Adipose tissue (tissue), 3 donors: Measurements from ENCODE around the gene ZBTB43. TPM values are rescaled to one million over a fixed set of nuclear protein-coding genes. Genes with fewer than 3 reads are reported as not detected.
"Not testable (repeated sequence)": the region's sequence is repeated elsewhere in the genome, so short reads cannot be mapped to it uniquely, and the experiment has no call there.

Source experiments
- H3K27ac ChIP-seq: one replicate; pipeline ENCODE4 v1.5.1; 2013; ENCODE audit warnings: low read depth, low read length
- WGBS, 3 donors: extraction: QIAGEN DNeasy Blood & Tissue Kit; methylation state at CpG; one replicate each; pipeline ENCODE4 v1.1.7; 2013; 5-methylcytosine and 5-hydroxymethylcytosine counted together
- polyA plus RNA-seq, 3 donors: library from polyadenylated mRNA; stranded (reverse); fragments of 200-250 nt; gene quantifications; one replicate each; pipeline ENCODE4 v1.2.3, GENCODE V29; 2013
- donor health status: healthy with polysubstance abuse.
- donor health status: Bipolar disorder and iron deficiency.
- donor health status: healthy.

Gene ZBTB43, protein sequence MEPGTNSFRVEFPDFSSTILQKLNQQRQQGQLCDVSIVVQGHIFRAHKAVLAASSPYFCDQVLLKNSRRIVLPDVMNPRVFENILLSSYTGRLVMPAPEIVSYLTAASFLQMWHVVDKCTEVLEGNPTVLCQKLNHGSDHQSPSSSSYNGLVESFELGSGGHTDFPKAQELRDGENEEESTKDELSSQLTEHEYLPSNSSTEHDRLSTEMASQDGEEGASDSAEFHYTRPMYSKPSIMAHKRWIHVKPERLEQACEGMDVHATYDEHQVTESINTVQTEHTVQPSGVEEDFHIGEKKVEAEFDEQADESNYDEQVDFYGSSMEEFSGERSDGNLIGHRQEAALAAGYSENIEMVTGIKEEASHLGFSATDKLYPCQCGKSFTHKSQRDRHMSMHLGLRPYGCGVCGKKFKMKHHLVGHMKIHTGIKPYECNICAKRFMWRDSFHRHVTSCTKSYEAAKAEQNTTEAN
- 1 to 10 TPM; 2.0 to 5.1 (median 2.5) TPM for polyA plus RNA-seq

DNA sequence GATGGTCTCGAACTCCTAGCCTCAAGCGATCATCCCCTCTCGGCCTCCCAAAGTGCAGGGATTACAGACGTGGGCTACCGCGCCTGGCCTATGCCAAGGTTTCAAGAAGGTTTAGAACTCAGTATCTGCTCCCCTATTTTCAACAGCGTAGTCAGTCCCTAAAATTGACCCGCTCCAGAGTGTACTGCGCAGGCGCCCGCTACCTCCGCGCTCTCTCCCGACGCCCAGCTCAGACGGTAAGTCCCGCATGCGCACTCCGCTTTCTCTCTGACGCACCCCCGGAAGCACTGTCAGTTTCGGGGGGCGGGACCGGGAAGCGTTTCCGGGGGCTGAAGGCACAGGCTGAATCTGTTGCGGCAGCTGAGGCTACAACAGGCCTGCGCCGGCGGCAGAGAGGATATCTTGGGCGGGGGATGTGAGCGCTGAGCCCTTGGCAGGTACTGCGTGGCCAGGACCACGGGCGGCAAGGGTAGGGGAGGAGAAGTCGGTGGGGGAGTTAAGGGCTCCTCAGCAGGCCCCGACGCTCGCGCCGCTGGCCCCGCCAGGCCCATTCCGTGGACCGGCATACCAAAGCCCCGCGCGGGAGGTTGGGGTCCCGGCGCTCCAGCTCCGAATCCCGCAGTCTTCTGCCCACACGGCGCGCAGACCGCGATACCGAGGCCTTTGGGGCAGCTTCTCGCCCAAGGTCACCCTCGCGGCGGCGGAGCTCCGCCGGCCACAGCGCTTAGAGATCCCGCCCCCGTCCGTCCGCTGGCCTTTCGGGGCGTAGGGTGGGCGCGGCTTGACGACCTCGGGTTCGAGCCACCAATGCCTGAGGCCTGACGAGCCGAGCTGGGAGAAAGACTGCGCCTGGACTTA is at the start of gene ZBTB43:
Gene ZBTB43, plus strand, starts transcription at position 345 of the 858 bp plus-strand sequence. CDS start 27,470 bp downstream, outside the sequence.
- H3K27ac ChIP-seq, result peak within 1 kb of the TSS; percentile 71
- WGBS, 3 donors, result 2% methylated on average over 77 to 79 of the region's 79 CpGs

DNA sequence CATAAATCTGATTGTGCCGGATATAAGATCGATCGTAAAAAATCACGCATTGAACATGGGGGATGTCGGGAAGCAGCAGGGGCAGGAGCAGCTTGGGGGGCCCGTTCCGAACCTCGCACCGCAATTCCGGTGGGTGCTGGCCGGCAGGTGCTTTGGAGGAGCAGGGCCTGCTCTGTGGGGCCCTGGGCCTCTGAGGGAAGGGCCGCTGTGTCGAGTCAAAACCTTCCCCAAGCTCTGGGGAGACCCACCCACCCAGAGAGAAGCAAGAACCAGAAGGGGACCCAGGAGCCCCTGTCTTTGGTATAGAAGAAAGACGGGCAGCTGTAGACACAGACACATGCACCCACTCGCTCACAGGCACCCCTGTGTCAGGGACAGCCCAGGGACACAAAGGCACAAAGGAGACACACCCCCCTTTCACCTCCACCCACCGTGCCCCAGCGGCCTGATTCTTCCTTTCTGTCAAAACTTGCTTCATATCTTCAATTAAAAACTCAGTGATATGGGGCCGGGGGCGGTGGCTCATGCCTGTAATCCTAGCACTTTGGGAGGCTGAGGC is 49.4 kb upstream of the ZBTB43 start:
- 68 to 87% (median 84%) methylated on average over 19 of the region's 19 CpGs for WGBS, 3 donors
- H3K27ac ChIP-seq, result no peak overlapping the region

DNA sequence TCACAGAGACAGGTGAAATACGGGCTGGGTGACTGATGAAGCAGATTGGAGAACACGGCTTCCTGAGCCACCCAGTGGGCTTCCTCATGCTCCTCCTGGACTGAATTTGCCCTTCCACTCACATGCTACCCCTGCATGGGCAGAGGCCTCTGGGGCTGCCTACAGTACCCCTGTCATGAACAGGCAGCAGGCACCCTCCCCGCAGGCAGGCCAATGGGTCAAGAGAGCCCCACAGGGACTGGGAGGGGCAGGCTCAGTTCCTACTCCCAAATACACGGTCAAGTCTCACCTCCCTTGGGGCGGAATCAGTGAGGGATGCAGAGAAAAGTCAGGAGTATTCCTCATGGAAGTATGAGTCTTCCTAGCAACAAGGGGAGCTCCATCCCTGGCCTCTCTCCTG is 48.6 kb upstream of the ZBTB43 start:
- H3K27ac ChIP-seq, result no peak overlapping the region
- WGBS, 3 donors, result 81 to 82% (median 82%) methylated on average over 5 of the region's 5 CpGs

DNA sequence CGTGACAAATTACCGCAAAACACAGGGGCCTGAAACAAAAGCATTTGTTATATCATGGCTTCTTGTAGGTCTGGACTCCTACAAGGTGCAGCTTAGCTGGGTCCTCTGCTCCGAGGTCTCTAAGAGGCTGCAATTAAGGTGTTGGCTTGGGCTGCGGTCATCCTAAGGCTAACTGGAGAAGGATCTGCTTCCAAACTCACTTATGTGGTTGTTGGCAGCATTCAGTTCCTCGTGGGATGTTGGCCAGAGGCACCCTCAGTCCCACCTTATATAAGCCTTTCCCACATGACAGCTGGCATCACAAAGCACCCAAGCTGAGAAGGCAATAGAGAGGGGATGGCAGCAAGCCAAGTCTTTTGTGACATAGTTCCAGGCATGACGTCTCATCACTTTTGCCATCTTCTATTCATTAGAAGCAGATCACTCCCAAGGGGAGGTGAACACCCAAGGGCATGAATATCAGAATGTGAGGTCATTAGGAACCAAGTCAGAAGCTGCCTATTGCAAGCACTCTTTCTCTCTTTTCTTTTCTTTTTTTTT is 47.9 kb upstream of the ZBTB43 start:
- H3K27ac ChIP-seq, result no peak overlapping the region
- WGBS, 3 donors, result 63 to 74% (median 73%) methylated on average over 6 of the region's 6 CpGs

DNA sequence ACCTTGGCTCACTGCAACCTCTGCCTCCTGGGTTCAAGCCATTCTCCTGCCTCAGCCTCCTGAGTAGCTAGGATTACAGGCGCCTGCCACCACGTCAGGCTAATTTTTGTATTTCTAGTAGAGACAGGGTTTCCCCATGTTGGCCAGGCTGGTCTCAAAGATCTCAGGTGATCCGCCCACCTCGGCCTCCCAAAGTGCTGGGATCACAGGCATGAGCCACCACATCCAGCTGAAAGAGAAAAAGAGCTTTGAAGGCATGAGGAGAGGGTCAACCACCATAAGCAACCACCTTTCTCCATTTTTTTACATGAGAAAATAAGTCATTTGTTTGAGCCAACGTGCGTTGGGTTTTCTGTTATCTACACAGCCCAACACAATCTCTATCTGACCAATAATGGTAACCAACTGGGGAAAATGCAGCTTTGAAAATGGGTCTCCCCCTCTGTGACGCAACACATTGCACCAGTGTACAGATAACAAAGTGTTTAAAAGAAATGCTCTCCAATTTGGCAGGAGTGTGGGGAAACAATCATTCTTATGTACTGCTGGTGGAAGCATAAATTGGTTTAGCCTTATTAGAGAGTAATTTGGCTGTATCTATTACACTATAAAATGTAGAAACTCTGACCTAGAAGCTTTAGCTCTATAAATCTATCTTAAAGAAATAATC is 45.8 kb upstream of the ZBTB43 start:
- H3K27ac ChIP-seq, result no peak overlapping the region
- 83 to 86% (median 83%) methylated on average over 7 of the region's 7 CpGs for WGBS, 3 donors

DNA sequence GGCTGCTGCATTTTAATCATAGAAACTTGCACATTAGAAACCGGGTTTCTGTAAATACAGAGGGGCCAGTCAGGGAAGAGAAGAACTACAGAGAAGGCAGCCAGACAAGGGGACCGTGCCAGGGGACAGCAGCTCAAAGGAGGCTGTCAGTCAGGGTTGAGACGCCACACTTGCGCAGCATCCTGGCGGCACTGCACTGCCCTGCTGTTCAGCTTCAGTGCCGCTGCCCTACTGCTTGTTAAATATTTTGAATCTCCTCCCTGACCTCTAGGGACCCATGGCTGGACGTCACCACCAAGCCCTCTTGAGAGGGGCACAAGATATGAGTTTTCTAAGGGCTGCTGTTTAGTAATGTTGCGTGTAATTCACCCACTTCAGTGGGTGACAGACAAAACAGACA is 43.6 kb upstream of the ZBTB43 start:
- 47 to 68% (median 60%) methylated on average over 8 of the region's 8 CpGs for WGBS, 3 donors
- H3K27ac ChIP-seq, result no peak overlapping the region

DNA sequence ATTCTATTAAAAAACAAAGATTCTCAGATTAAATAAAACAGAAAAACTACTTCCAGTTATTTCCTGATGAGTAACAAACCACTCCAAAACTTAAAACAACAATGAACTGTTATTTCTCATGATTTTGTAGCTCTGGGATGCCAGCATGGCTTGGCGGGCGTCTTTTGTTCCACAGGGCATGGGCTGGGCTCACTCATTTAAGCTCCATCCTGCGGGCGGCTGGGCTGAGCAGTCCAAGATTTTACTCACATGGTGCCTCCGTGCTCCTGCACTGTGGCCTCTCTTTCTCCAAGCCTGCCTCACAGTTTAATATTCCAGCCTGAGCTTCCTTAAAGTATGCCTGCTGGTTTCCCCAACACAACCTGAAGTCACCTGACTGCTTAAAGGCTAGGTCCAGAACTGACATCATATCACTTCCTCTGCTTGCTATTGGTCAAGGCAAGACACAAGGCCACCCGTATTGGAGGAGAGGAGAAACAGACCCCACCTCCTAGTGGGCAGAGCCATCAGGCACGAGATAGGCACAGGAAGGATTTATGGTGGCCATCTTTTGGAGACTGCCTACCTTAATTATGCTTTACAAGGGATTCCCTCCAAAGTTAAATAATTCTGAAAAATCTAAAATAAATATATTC is 41.6 kb upstream of the ZBTB43 start:
- WGBS, 3 donors, result 80 to 84% (median 83%) methylated on average over 7 of the region's 7 CpGs
- no peak overlapping the region for H3K27ac ChIP-seq

DNA sequence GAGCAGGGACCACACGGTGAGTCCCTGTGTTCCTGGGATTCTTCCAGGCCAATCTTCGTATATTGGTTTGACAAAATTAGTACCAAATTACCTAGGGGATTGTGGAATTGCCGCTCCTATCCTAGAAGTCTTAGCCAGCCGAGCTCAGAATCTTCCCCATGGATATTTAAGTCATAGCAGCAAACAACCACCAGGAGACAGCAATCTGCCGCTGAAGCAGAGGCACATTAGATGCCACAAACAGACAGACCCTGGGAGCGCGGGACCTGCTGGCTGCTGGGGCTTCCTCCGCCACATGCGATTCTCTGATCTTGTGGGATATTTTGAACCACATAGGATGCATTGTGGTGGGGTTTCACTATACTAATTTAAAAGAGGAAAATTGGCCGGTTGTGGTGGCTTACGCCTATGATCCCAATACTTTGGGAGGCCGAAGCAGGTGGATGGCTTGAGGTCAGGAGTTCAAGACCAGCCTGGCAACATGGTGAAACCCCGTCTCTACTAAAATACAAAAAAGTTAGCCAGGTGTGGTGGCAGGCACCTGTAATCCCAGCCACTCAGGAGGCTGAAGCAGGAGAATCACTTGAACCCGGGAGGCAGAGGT is 31.7 kb upstream of the ZBTB43 start:
- H3K27ac ChIP-seq, result no peak overlapping the region
- WGBS, 3 donors, result 47 to 60% (median 52%) methylated on average over 14 of the region's 14 CpGs

DNA sequence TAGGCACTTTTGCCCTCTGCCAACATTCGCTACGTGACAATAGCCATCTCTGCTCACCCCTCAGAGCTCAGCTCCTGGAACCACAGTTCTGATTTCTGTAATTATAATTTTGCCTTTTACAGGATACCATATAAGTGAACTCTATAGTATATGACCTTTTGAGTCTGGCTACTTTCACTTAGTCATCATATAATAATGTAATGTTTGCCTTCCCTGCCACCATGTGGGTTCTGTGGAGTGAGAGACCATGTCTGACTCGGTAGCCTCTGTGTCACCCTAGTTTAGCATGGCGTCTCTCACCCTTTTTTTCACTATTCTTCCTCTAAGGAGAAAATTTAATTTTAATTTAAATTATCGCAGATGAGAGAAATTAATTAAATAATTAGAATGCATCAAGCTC is 28.9 kb upstream of the ZBTB43 start:
- 88 to 90% (median 90%) methylated on average over 5 of the region's 5 CpGs for WGBS, 3 donors
- H3K27ac ChIP-seq, result no peak overlapping the region

DNA sequence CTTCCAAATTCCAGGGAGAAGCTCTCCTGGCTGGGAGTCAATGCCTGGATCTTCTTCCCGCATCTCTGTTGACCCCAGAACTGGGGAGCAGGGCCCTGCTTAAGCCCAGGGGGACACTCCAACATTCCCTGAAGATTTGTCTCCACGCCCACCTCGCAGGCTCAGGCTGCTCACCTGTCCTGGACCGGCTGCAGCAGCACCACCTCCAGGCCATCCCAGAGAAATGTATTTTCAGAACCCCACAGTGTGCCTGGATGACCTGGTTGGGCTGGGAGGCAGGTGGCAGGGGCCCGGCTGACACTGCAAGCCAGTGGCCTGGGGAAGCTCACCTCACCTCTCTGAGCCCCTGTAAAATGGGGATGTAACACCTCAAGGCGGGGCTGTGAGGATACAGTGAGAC is 27.1 kb upstream of the ZBTB43 start:
- H3K27ac ChIP-seq, result no peak overlapping the region
- 17 to 27% (median 26%) methylated on average over 6 of the region's 6 CpGs for WGBS, 3 donors

DNA sequence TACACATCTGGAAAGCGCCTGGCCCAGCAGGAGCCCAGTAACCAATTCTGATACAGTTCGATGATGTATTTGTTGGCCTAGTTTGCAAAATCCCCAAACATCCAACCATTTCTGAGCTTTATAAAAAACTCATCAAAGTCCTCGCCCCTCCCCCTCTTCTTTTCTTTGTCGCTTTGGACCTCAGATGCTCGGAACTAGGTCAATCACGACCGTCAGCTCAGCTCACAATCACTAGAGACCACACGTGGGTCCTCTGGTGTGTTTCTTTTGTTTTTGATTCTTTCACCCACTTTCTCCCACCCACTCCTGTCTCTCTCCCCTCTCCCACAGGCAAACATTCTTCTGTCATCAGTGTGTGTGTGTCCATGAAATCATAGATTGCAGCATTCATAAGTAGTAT is 26.7 kb upstream of the ZBTB43 start:
- WGBS, 3 donors, result 62 to 68% (median 63%) methylated on average over 8 of the region's 8 CpGs
- no peak overlapping the region for H3K27ac ChIP-seq

DNA sequence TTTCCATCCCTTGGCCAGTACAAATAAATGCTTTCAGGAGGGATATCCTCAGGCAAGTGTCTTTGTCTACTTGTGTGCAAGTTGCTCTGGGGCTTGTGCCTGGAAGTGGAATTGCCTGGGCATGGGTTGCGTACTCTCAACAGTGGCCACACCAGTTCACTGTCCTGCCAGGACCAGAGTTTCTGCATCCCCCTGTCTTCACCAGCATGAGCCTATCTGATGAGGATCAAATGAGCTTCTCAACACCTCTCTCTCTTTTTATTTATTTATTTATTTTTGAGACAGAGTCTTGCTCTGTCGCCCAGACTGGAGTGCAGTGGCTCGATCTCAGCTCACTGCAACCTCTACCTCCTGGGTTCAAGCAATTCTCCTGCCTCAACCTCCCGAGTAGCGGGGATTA is 26.1 kb upstream of the ZBTB43 start:
- whole genome bisulfite sequencing, 3 donors, result 81 to 90% (median 90%) methylated on average over 5 of the region's 5 CpGs

DNA sequence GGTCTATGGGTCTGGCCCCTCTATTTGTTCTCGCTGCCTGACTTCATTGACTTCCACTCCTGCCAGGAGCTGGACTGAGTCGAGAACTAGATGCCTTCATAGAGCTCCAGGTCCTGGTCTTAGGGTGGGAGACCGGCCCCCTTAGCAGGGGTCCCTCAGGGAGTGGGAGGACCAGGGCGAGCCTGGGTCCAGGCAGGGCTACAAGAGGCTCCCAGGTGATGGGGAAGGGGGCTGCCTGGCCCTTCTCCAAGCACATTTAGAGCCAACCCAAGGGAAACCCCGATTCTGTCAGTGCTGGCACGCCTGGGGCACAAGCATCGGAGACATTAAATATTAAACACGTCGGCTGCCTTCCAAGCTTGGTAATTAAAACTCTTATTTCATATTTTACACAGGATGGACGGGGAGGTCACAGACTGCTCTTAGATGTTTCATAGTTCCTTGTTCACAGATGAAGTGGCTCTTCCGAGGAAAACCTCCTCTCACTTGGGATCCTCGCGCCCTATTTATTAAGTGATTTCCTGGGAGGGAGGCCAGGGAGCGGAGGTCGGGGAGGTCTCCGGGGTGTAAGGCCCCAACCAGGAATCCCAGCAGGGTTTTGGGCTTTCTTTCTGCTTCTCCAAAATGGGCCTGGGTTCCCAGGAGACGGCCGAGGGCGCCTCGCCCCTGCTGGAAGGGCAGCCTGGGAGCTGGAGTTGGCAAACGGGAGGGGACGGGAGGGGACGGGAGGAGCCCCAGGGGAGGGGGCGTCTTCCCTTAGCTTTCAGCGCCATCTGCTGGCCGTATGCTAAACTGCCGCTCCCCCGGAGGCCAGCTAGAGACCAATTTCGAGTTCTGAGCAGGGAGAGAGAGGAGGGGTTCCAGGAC is 23.4 kb upstream of the ZBTB43 start:
- no peak overlapping the region for H3K27ac ChIP-seq
- 22 to 30% (median 22%) methylated on average over 28 to 29 of the region's 29 CpGs for WGBS, 3 donors

More for the DNA sequence above, 26.1 kb upstream of the ZBTB43 start:
- not testable (repeated sequence) for H3K27ac ChIP-seq

DNA sequence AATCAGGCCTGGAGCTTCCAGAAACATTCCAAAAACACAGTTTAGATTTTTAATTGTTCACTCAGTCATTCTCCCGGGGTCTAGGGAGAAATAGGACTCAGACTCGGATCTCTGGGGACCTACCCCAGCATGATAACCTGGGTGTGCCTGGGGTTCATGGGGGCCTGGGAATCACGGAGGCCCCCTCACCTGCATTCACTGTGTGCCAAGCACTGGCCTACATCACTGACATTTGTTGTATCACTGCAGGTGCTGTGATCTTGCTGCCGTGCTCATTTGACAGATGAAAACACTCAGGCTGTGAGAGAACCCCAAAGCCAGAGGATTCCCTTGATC is 22.8 kb upstream of the ZBTB43 start:
- WGBS, 3 donors, result 30 to 43% (median 40%) methylated on average over 4 of the region's 4 CpGs
- H3K27ac ChIP-seq, result no peak overlapping the region

DNA sequence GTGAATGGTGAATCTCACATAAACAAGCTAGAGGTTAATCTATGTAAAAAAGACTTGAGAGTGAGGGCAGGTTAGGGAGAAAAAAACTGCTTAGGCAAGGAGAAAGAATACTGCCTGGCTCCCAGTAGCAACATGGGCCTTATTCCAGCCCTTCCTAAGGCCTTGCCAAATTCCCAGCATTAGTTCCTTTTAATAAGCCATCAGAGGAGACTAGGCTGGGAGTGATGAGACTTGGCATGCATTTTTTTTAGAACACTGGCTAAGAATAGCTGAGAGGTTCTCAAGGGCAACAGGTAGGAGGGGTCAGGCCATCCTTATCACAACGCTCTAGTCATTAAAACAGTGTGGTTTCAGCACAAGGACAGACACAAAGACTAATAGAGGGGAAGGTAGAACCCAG is 20.9 kb upstream of the ZBTB43 start:
- H3K27ac ChIP-seq, result no peak overlapping the region
- WGBS, 3 donors, result 65 to 73% (median 65%) methylated on average over 1 of the region's 1 CpG

DNA sequence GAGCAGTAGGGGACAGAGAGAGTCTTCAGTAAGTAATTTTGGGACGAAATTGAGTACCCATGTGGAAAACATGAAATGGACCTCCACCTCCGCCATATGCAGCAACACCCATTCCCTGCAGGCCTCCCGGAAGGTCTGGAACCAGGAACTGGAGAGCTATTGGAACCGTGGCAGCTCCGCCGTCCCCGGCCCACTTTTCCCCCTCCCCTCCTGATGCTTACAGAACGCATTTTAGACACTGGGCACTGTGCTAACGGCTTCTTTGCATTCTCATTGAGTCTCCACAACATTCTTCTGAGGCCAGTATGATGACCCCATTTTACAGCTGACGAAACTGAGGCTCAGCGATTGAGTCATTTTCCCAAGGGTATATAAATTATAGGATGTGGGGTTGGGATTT is 20.4 kb upstream of the ZBTB43 start:
- no peak overlapping the region for H3K27ac ChIP-seq
- 88 to 95% (median 94%) methylated on average over 11 of the region's 11 CpGs for WGBS, 3 donors

DNA sequence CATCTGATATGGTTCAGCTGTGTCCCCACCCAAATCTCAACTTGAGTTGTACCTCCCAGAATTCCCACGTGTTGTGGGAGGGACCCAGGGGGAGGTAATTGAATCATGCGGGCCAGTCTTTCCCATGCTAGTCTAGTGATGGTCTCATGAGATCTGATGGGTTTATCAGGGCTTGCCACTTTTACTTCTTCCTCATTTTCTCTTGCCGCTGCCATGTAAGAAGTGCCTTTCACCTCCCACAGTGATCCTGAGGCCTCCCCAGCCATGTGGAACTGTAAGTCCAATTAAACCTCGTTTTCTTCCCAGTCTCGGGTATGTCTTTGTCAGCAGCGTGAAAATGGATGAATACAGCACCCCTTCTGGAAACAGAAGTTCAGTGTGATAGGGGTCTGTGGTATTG is 20.0 kb upstream of the ZBTB43 start:
- 81 to 84% (median 81%) methylated on average over 6 of the region's 6 CpGs for WGBS, 3 donors

More for the DNA sequence above, 20.0 kb upstream of the ZBTB43 start:
- H3K27ac ChIP-seq, result not testable (repeated sequence)
